Renal pelvis (tissue), 4 donors: ENCODE measurements around the gene ZNF576. TPM values are rescaled to one million over a fixed set of nuclear protein-coding genes. Genes with fewer than 3 reads are reported as not detected.
"Not testable (repeated sequence)": the region's sequence is repeated elsewhere in the genome, so short reads cannot be mapped to it uniquely, and the experiment has no call there.

ENCODE experiments used
- DNase-seq: peaks from one replicate; pipeline ENCODE4 v3.0.0-alpha.2; 2013
- polyA plus RNA-seq, 3 donors: library from polyadenylated mRNA; unstranded; fragments of 120-200 nt; gene quantifications; one replicate each; pipeline ENCODE4 v1.2.1, GENCODE V29; 2013; ENCODE audit not compliant: insufficient read length in 3 of 3

The ZNF576 gene
- polyA plus RNA-seq, 3 donors = 11.1 to 13.8 (median 12.7) TPM

DNA sequence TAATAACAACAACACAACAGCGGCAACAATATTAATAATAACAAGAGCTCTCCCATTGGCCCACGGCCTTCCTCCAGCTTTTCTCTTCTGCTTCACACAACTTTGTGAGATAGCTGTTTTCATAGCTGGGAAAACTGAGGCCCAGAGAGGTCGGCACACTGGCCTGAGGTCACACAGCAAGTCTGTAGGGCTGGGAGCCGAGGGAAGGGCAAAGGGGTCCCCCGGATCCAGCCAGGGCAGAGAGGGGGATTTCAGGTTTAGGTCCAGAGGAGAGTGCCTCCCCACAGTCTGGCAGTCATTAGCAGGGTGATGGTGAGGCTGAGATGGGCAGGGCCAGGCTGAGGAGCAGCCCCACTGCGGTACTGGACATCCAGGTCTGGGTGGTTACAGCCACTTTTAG lies 52.2 kb downstream of the ZNF576 start:
- no peak for DNase-seq

DNA sequence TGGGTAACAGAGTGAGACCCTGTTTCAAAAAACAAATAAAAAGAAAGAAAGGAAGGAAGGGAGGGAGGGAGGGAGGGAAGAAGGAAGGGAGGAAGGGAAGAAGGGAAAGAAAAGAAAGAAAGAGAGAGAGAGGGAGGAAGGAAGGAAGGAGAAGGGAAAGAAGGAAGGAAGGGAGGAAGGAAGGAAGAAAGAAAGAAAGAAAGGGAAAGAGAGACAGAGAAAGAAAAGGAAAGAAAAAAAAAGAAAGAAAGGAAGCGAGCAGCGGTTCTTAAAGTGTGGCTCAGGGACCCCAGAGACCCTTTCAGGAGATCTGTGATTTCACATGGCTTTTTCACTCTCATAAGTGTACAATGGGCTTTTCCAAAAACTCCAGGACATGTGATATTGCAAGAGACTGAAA lies 53.1 kb downstream of the ZNF576 start:
- no peak for DNase-seq

DNA sequence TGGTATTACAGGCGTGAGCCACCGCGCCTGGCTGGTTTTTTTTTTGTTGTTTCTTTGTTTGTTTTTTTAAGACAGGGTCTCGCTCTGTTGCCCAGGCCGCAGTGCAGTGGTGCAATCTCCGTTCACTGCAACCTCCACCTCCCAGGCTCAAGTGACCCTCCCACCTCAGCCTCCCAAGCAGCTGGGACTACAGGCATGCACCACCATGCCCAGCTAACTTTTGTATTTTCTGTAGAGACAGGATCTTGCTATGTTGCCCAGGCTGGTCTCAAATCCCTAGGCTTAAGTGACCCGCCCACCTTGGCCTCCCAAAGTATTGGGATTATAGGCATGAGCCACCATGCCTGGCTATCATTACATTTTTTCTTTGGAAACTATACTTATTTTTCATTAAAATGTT lies 53.9 kb downstream of the ZNF576 start:
- DNase-seq = not testable (repeated sequence)

Other genes with a start within 250 kb of the ZNF576 start
- gene CD177, start 242.9 kb upstream of the ZNF576 start, polyA plus RNA-seq = under 1 TPM in 2 of 3 donors, not detected in 1; 0.23 to 0.44 TPM
- gene TEX101, start 181.7 kb upstream of the ZNF576 start, polyA plus RNA-seq = not detected
- 1 to 10 TPM; 1.4 to 4.1 (median 2.2) TPM for gene LYPD3, start 131.0 kb upstream of the ZNF576 start, polyA plus RNA-seq
- gene PHLDB3, start 91.8 kb upstream of the ZNF576 start, polyA plus RNA-seq = 10 to 100 TPM; 10.5 to 10.9 (median 10.7) TPM
- gene ETHE1, start 69.4 kb upstream of the ZNF576 start, polyA plus RNA-seq = 10 to 100 TPM; 25.5 to 30.8 (median 28.3) TPM
- 1 to 10 TPM; 2.7 to 3.0 (median 2.9) TPM for gene ZNF575, start 63.4 kb upstream of the ZNF576 start, polyA plus RNA-seq
- 10 to 100 TPM; 59.8 to 78.8 (median 71.2) TPM for gene XRCC1, start 21.1 kb upstream of the ZNF576 start, polyA plus RNA-seq
- gene PINLYP, start 20.8 kb upstream of the ZNF576 start, polyA plus RNA-seq = 10 to 100 TPM; 16.1 to 24.2 (median 20.2) TPM
- 10 to 100 TPM; 12.1 to 21.0 (median 18.3) TPM for gene IRGQ, start 461 bp upstream of the ZNF576 start, polyA plus RNA-seq
- 1 to 10 TPM in 2 of 3 donors, under 1 TPM in 1; 0.48 to 2.5 (median 1.8) TPM for gene SRRM5, start 15.5 kb downstream of the ZNF576 start, polyA plus RNA-seq
- gene ZNF428, start 23.0 kb downstream of the ZNF576 start, polyA plus RNA-seq = 100 to 1,000 TPM; 107 to 138 (median 127) TPM
- 10 to 100 TPM; 55.2 to 64.2 (median 61.2) TPM for gene CADM4, start 43.3 kb downstream of the ZNF576 start, polyA plus RNA-seq
- 10 to 100 TPM in 1 of 3 donors, 1 to 10 TPM in 2; 8.5 to 10.1 (median 9.8) TPM for gene PLAUR, start 73.6 kb downstream of the ZNF576 start, polyA plus RNA-seq
- gene IRGC, start 119.5 kb downstream of the ZNF576 start, polyA plus RNA-seq = not detected
- 10 to 100 TPM; 53.0 to 62.8 (median 57.0) TPM for gene SMG9, start 158.4 kb downstream of the ZNF576 start, polyA plus RNA-seq
- gene KCNN4, start 184.4 kb downstream of the ZNF576 start, polyA plus RNA-seq = 1 to 10 TPM; 1.7 to 2.3 (median 1.7) TPM
- under 1 TPM; 0.53 to 0.56 (median 0.55) TPM for gene LYPD5, start 205.9 kb downstream of the ZNF576 start, polyA plus RNA-seq
- 10 to 100 TPM; 11.3 to 27.7 (median 22.3) TPM for gene ZNF283, start 230.7 kb downstream of the ZNF576 start, polyA plus RNA-seq